Loucy (cell line): ENCODE data around the gene EEF1A2.
A peak's percentile ranks its signal among the peaks of the same experiment; 100 is the strongest.

ENCODE experiments used
- H2AFZ ChIP-seq: fragments of 200-600 bp; sonication (generic); 2 replicates; pipeline ENCODE4 v1.6.0; 2016; ENCODE audit warnings: antibody characterized with exemption, mild to moderate bottlenecking, low read length, moderate library complexity
- H3F3A ChIP-seq: fragments of 200-600 bp; 2 replicates; pipeline ENCODE4 v1.6.0; 2016; ENCODE audit warnings: antibody characterized with exemption, low read depth, mild to moderate bottlenecking
- H3K27me3 ChIP-seq: fragments of 200-600 bp; sonication (generic); 2 replicates; pipeline ENCODE4 v1.6.1; 2014; ENCODE audit warnings: low read length, mild to moderate bottlenecking; ENCODE audit not compliant: insufficient read depth, poor library complexity, severe bottlenecking
- H3K36me3 ChIP-seq: fragments of 200-600 bp; sonication (generic); 2 replicates; pipeline ENCODE4 v1.6.1; 2016; ENCODE audit warnings: low read length; ENCODE audit not compliant: insufficient read depth
- H3K4me1 ChIP-seq: fragments of 200-600 bp; sonication (generic); 2 replicates; pipeline ENCODE4 v1.5.1; 2014; ENCODE audit warnings: low read length, mild to moderate bottlenecking; ENCODE audit not compliant: insufficient read depth, poor library complexity, severe bottlenecking
- H3K4me2 ChIP-seq: fragments of 200-600 bp; sonication (generic); 2 replicates; pipeline ENCODE4 v1.6.0; 2014; ENCODE audit warnings: antibody characterized with exemption, low read length, low read depth, mild to moderate bottlenecking; ENCODE audit not compliant: poor library complexity, severe bottlenecking
- H3K4me3 ChIP-seq: fragments of 200-600 bp; sonication (generic); 2 replicates; pipeline ENCODE4 v1.5.1; 2014; ENCODE audit warnings: low read length, mild to moderate bottlenecking, mixed read lengths; ENCODE audit not compliant: poor library complexity, severe bottlenecking
- H3K79me2 ChIP-seq: fragments of 200-600 bp; sonication (generic); 2 replicates; pipeline ENCODE4 v1.6.1; 2014; ENCODE audit warnings: low read length; ENCODE audit not compliant: insufficient read depth
- H3K9ac ChIP-seq: fragments of 200-600 bp; sonication (generic); 2 replicates; pipeline ENCODE4 v1.6.0; 2014; ENCODE audit warnings: mild to moderate bottlenecking, low read depth, low read length, moderate library complexity; ENCODE audit not compliant: poor library complexity, severe bottlenecking
- H3K9me2 ChIP-seq: fragments of 200-600 bp; sonication (generic); replicated peaks from 2 replicates; pipeline ENCODE4 v1.6.1; 2016; ENCODE audit warnings: low read depth, low read length, mixed read lengths
- H3K9me3 ChIP-seq: fragments of 200-600 bp; sonication (generic); 2 replicates; pipeline ENCODE4 v1.6.1; 2014; ENCODE audit warnings: mild to moderate bottlenecking, antibody characterized with exemption, low read length, low read depth; ENCODE audit not compliant: insufficient read depth
- H4K20me1 ChIP-seq: fragments of 200-600 bp; sonication (generic); 2 replicates; pipeline ENCODE4 v1.6.0; 2014; ENCODE audit warnings: antibody characterized with exemption, low read length, mild to moderate bottlenecking; ENCODE audit not compliant: insufficient read depth, poor library complexity, severe bottlenecking
- CTCF ChIP-seq: fragments of 200-600 bp; sonication (generic); conservative IDR thresholded peaks from 2 replicates; pipeline ENCODE4 v1.5.1; 2014; ENCODE audit warnings: mild to moderate bottlenecking, antibody characterized with exemption, low read length
- EZH2phosphoT487 ChIP-seq: fragments of 200-600 bp; IDR thresholded peaks from 2 replicates; pipeline ENCODE4 v1.6.1; 2018; ENCODE audit warnings: antibody characterized with exemption, mild to moderate bottlenecking, moderate library complexity, borderline replicate concordance

EEF1A2 gene

GRCh38 chr20:63444548-63444947 is 54.3 kb downstream of the EEF1A2 start:
- Histone ChIP-seq H3K4me1 (peaks cover 25% of the 10 kb centered on the region), H3K9me3 (no peaks in the 10 kb centered on the region), H3K4me2 (no peak overlapping the region), H3K9me2 (no peaks in the 10 kb centered on the region), H2AFZ (no peak overlapping the region), H3K27me3 (no peaks in the 10 kb centered on the region), H3K9ac (no peak overlapping the region), H3K36me3 (no peaks in the 10 kb centered on the region), H3K79me2 (no peaks in the 10 kb centered on the region), H3F3A (0 out of 2 replicates have a peak, but pooled peaks cover 6% of the 10 kb centered on the region), H3K4me3 (no peak overlapping the region), H4K20me1 (no peaks in the 10 kb centered on the region)
- TF ChIP-seq EZH2phosphoT487 (no peak), CTCF (no peak)

- 0 out of 2 replicates have a peak, but pooled peaks cover 6% of the 10 kb centered on the region for H3F3A ChIP-seq
- H3K9me3 ChIP-seq = no peaks in the 10 kb centered on the region
- no peak overlapping the region for H3K9ac ChIP-seq
- no peaks in the 10 kb centered on the region for H3K36me3 ChIP-seq
- H4K20me1 ChIP-seq = no peaks in the 10 kb centered on the region
- H2AFZ ChIP-seq = no peak overlapping the region
- no peaks in the 10 kb centered on the region for H3K27me3 ChIP-seq
- no peaks in the 10 kb centered on the region for H3K9me2 ChIP-seq
- no peak overlapping the region for H3K4me2 ChIP-seq
- no peak overlapping the region for H3K4me3 ChIP-seq
- H3K4me1 ChIP-seq = peaks cover 25% of the 10 kb centered on the region
- TF ChIP-seq EZH2phosphoT487 (no peak), CTCF (no peak)
- H3K79me2 ChIP-seq = no peaks in the 10 kb centered on the region
These were observed 55.1 kb downstream of the EEF1A2 start for GRCh38 chr20:63443606-63444395.

- no peaks in the 10 kb centered on the region for H4K20me1 ChIP-seq
- H3K4me2 ChIP-seq = peak overlapping the region; percentile 85
- TF ChIP-seq CTCF (peak; percentile 74), EZH2phosphoT487 (no peak)
- H3K4me1 ChIP-seq = peaks cover 30% of the 10 kb centered on the region
- H3K79me2 ChIP-seq = no peaks in the 10 kb centered on the region
- H3K36me3 ChIP-seq = no peaks in the 10 kb centered on the region
- H3K4me3 ChIP-seq = peak overlapping the region; percentile 63
- H3K9ac ChIP-seq = peak overlapping the region; percentile 63
- H3F3A ChIP-seq = 0 out of 2 replicates have a peak, but pooled peaks cover 6% of the 10 kb centered on the region
- H2AFZ ChIP-seq = no peak overlapping the region
- H3K27me3 ChIP-seq = no peaks in the 10 kb centered on the region
- H3K9me3 ChIP-seq = no peaks in the 10 kb centered on the region
- H3K9me2 ChIP-seq = no peaks in the 10 kb centered on the region
These were observed 56.8 kb downstream of the EEF1A2 start for GRCh38 chr20:63442100-63442493.
